Stimulated activated CD8-positive, alpha-beta memory T cell treated with anti-CD3 and anti-CD28 coated beads, Interleukin-12 subunit alpha, Interleukin-12 subunit beta, amount 100 ng/mL, for 1 hour (primary cell): ENCODE results near the gene NSUN5.
"Not testable (repeated sequence)": the region's sequence is repeated elsewhere in the genome, so short reads cannot be mapped to it uniquely, and the experiment has no call there.

Experiments
- DNase-seq: peaks from one replicate; pipeline ENCODE4 v3.0.0-alpha.2; 2020; ENCODE audit warnings: low read depth

The NSUN5 gene

DNA sequence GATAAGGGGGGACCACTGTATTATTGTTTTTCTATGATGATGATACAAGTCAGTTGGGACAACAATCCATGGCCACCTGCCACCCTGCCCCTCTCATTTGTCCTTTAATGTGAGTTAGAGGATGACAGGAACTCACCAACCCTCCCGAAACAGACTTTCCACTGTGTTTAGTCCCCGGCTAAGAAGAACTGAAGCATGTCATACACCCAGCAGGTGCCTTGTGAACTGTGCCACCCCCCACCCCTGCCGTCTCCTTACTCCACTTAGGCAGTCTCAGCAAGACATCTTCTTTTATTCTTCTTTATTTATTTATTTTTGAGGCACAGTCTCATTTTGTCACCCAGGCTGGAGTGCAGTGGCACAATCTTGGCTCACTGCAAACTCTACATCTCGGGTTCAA, 40.8 kb downstream of the NSUN5 start:
- DNase-seq = not testable (repeated sequence)

DNA sequence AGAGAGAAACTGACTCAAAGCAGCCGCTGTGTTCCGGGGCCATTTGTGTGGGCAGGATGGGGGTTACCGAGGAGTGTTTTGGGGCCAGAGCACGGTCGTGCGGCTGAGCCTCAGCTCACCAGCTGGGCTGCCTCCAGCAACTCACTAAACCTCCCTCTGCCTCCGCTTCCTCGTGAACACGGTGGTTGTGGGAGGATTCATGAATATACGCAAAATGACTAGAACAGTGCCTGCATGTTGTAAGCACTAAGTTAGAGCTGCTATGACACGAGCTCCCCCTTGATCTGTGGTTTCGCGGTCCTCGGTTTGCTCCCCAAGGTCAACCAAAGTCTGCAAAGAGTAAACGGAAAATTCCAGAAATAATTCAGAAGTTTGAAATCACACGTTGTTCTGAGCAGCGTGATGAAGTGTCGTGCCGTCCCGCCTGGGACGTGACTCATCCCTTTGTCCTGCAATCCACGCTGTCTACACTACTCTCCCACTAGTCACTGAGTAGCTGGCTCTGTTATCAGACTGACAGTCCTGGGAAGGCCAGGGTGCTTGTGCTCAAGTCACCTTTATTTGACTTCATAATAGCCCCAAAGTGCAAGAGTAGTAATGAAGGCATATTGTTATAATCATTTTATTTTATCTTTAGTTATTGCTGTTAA, 41.8 kb downstream of the NSUN5 start:
- not testable (repeated sequence) for DNase-seq

DNA sequence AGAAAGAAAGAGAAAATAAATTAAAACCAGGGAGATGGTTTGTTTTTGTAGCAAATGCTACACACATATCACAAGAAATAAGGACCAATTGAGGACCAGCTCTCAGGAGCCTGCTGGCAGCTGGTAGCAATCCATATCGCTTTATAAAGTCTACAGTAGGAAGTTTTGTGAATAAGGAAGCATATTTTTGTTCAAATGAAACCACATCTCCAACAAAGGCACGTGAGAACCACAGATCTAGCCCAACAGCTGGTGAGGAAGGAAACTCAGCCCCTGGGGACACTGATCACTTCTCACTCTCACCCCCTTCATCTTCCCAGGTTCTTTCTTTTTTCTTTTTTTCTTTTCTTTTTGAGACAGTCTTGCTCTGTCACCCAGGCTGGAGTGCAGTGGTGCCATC, 46.2 kb downstream of the NSUN5 start:
- DNase-seq = not testable (repeated sequence)
